WTC11 (cell line): ENCODE data around the gene TNXB. TPM values are rescaled to one million over a fixed set of nuclear protein-coding genes. Genes with fewer than 3 reads are reported as not detected.
A peak's percentile ranks its signal among the peaks of the same experiment; 100 is the strongest.

Experiments used
- ATAC-seq: fragments of 200-7000 bp; cut with Tn5 transposase; 2 replicates; pipeline ENCODE4 v1.10.0; 2021; ENCODE audit warnings: mild to moderate bottlenecking, moderate library complexity
- CTCF ChIA-PET: fragments of 300-600 bp; sonication (Branson Sonifier 250); formaldehyde crosslinking; loops from one replicate; lab custom pipeline; 2021; ENCODE audit warnings: antibody characterized with exemption; lab: Charles Lee
- POLR2A ChIA-PET: fragments of 350-600 bp; sonication (Branson Sonifier 250); formaldehyde crosslinking; loops from one replicate; lab custom pipeline; 2021; ENCODE audit warnings: antibody characterized with exemption; lab: Charles Lee
- DNase-seq: peaks from one replicate; pipeline ENCODE4 v3.0.0; 2021; ENCODE audit warnings: low spot score
- H3K27ac Mint-ChIP-seq: 2 replicates; pipeline ENCODE4 v1.8.0; 2021; ENCODE audit warnings: mixed read lengths
- H3K27me3 Mint-ChIP-seq: 2 replicates; pipeline ENCODE4 v1.8.0; 2021; ENCODE audit warnings: low read depth, mild to moderate bottlenecking, moderate library complexity, mixed read lengths
- H3K36me3 Mint-ChIP-seq: 2 replicates; pipeline ENCODE4 v1.8.0; 2021; ENCODE audit warnings: mixed read lengths
- H3K4me1 Mint-ChIP-seq: 2 replicates; pipeline ENCODE4 v1.8.0; 2022; ENCODE audit warnings: mixed read lengths
- H3K4me3 Mint-ChIP-seq: 2 replicates; pipeline ENCODE4 v1.8.0; 2021; ENCODE audit warnings: mild to moderate bottlenecking, moderate library complexity, mixed read lengths
- H3K9me3 Mint-ChIP-seq: 2 replicates; pipeline ENCODE4 v1.8.0; 2021; ENCODE audit warnings: mixed read lengths
- CBFB ChIP-seq: sonication (generic); formaldehyde crosslinking; IDR thresholded peaks from 2 replicates; pipeline ENCODE4 v1.8.1; 2022; ENCODE audit warnings: mild to moderate bottlenecking, low read depth, missing genetic modification reagents
- CREB1 ChIP-seq: sonication (generic); formaldehyde crosslinking; IDR thresholded peaks from 2 replicates; pipeline ENCODE4 v1.8.0; 2023; ENCODE audit warnings: mild to moderate bottlenecking, missing genetic modification reagents
- E2F1 ChIP-seq: sonication (generic); formaldehyde crosslinking; IDR thresholded peaks from 2 replicates; pipeline ENCODE4 v1.8.0; 2022; ENCODE audit warnings: mild to moderate bottlenecking, missing genetic modification reagents
- ETV6 ChIP-seq: sonication (generic); formaldehyde crosslinking; IDR thresholded peaks from 2 replicates; pipeline ENCODE4 v1.8.1; 2022; ENCODE audit warnings: mild to moderate bottlenecking, missing genetic modification reagents
- FOXP1 ChIP-seq: sonication (generic); formaldehyde crosslinking; IDR thresholded peaks from 2 replicates; pipeline ENCODE4 v1.8.0; 2022; ENCODE audit warnings: missing genetic modification reagents, mild to moderate bottlenecking, moderate library complexity, borderline replicate concordance
- IRF1 ChIP-seq: sonication (generic); formaldehyde crosslinking; IDR thresholded peaks from 2 replicates; pipeline ENCODE4 v1.8.0; 2023; ENCODE audit warnings: missing genetic modification reagents
- JUN ChIP-seq: sonication (generic); formaldehyde crosslinking; IDR thresholded peaks from 2 replicates; pipeline ENCODE4 v1.8.0; 2023; ENCODE audit warnings: mild to moderate bottlenecking, missing genetic modification reagents
- MXD4 ChIP-seq: fragments of 250-450 bp; sonication (Bioruptor Pico); IDR thresholded peaks from 2 replicates; pipeline ENCODE4 v1.8.0; 2021; ENCODE audit warnings: mild to moderate bottlenecking, moderate library complexity, borderline replicate concordance
- MYBL2 ChIP-seq: sonication (generic); formaldehyde crosslinking; IDR thresholded peaks from 2 replicates; pipeline ENCODE4 v1.8.1; 2023; ENCODE audit warnings: mild to moderate bottlenecking, moderate library complexity, missing genetic modification reagents
- NR1H2 ChIP-seq: sonication (generic); formaldehyde crosslinking; IDR thresholded peaks from 2 replicates; pipeline ENCODE4 v1.9.0; 2021; ENCODE audit warnings: mild to moderate bottlenecking, moderate library complexity, missing genetic modification reagents
- NR2C2 ChIP-seq: sonication (generic); formaldehyde crosslinking; IDR thresholded peaks from 2 replicates; pipeline ENCODE4 v1.8.0; 2022; ENCODE audit warnings: mild to moderate bottlenecking, missing genetic modification reagents
- SP1 ChIP-seq: sonication (generic); formaldehyde crosslinking; conservative IDR thresholded peaks from 2 replicates; pipeline ENCODE4 v1.8.1; 2022; ENCODE audit warnings: missing genetic modification reagents
- TCF7 ChIP-seq: sonication (generic); formaldehyde crosslinking; IDR thresholded peaks from 2 replicates; pipeline ENCODE4 v1.8.0; 2022; ENCODE audit warnings: mild to moderate bottlenecking, low read depth, missing genetic modification reagents, moderate library complexity
- TEAD1 ChIP-seq: sonication (generic); formaldehyde crosslinking; IDR thresholded peaks from 2 replicates; pipeline ENCODE4 v1.8.0; 2022; ENCODE audit warnings: mild to moderate bottlenecking, missing genetic modification reagents
- TP53 ChIP-seq: sonication (generic); formaldehyde crosslinking; IDR thresholded peaks from 2 replicates; pipeline ENCODE4 v1.8.1; 2023; ENCODE audit warnings: mild to moderate bottlenecking, missing genetic modification reagents
- total RNA-seq: library from RNA; stranded (reverse); gene quantifications from 3 replicates; pipeline ENCODE4 v1.2.3, GENCODE V29; 2021
- TF ChIP-seq, protein P1 (sequence below): sonication (generic); formaldehyde crosslinking; IDR thresholded peaks from 2 replicates; pipeline ENCODE4 v1.8.0; 2022; ENCODE audit warnings: mild to moderate bottlenecking, missing genetic modification reagents
- TF ChIP-seq, protein P2 (sequence below): sonication (generic); formaldehyde crosslinking; IDR thresholded peaks from 2 replicates; pipeline ENCODE4 v1.8.1; 2022; ENCODE audit warnings: missing genetic modification reagents, borderline replicate concordance
- TF ChIP-seq, protein P3 (sequence below): sonication (generic); formaldehyde crosslinking; IDR thresholded peaks from 2 replicates; pipeline ENCODE4 v1.8.1; 2023; ENCODE audit warnings: mild to moderate bottlenecking, missing genetic modification reagents
- TF ChIP-seq, protein P4 (sequence below): sonication (generic); formaldehyde crosslinking; IDR thresholded peaks from 2 replicates; pipeline ENCODE4 v1.8.0; 2022; ENCODE audit warnings: mild to moderate bottlenecking, missing genetic modification reagents

Gene TNXB
- total RNA-seq, 1 experiment from 2014 or later = 6.4 TPM

GRCh38 chr6:32086661-32087573 is 22.2 kb downstream of the TNXB start (continued):
- no peak for TF ChIP-seq MXD4
- peak; percentile 96; the same call in 1 of the 2 replicates for TF ChIP-seq FOXP1
- TF ChIP-seq, protein P1, sequence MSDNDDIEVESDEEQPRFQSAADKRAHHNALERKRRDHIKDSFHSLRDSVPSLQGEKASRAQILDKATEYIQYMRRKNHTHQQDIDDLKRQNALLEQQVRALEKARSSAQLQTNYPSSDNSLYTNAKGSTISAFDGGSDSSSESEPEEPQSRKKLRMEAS (CRISPR knock-in tag) = peak; percentile 97
- TF ChIP-seq IRF1 = peak; percentile 78; the same call in 1 of the 2 replicates
- TF ChIP-seq, protein P2, sequence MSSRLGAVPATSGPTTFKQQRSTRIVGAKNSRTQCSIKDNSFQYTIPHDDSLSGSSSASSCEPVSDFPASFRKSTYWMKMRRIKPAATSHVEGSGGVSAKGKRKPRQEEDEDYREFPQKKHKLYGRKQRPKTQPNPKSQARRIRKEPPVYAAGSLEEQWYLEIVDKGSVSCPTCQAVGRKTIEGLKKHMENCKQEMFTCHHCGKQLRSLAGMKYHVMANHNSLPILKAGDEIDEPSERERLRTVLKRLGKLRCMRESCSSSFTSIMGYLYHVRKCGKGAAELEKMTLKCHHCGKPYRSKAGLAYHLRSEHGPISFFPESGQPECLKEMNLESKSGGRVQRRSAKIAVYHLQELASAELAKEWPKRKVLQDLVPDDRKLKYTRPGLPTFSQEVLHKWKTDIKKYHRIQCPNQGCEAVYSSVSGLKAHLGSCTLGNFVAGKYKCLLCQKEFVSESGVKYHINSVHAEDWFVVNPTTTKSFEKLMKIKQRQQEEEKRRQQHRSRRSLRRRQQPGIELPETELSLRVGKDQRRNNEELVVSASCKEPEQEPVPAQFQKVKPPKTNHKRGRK = 0 out of 2 replicates have a peak, but pooled peaks have one; percentile 36
- TF ChIP-seq JUN (CRISPR knock-in tag) = 0 out of 2 replicates have a peak, but pooled peaks have one; percentile 85
- TF ChIP-seq, protein P3, sequence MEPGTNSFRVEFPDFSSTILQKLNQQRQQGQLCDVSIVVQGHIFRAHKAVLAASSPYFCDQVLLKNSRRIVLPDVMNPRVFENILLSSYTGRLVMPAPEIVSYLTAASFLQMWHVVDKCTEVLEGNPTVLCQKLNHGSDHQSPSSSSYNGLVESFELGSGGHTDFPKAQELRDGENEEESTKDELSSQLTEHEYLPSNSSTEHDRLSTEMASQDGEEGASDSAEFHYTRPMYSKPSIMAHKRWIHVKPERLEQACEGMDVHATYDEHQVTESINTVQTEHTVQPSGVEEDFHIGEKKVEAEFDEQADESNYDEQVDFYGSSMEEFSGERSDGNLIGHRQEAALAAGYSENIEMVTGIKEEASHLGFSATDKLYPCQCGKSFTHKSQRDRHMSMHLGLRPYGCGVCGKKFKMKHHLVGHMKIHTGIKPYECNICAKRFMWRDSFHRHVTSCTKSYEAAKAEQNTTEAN (CRISPR knock-in tag) = peak; percentile 81; the same call in 1 of the 2 replicates
- TF ChIP-seq E2F1 (CRISPR knock-in tag) = peak; percentile 82; the same call in 1 of the 2 replicates
- peak; percentile 64; the same call in 1 of the 2 replicates for TF ChIP-seq ETV6
- 0 out of 2 replicates have a peak, but pooled peaks have one; percentile 36 for TF ChIP-seq NR1H2 (CRISPR knock-in tag)
- peak; percentile 94; the same call in 1 of the 2 replicates for TF ChIP-seq TP53 (CRISPR knock-in tag)
- peak; percentile 11; the same call in 1 of the 2 replicates for TF ChIP-seq SP1 (CRISPR knock-in tag)
- TF ChIP-seq TEAD1 = peak; percentile 78; the same call in 1 of the 2 replicates
- TF ChIP-seq, protein P4, sequence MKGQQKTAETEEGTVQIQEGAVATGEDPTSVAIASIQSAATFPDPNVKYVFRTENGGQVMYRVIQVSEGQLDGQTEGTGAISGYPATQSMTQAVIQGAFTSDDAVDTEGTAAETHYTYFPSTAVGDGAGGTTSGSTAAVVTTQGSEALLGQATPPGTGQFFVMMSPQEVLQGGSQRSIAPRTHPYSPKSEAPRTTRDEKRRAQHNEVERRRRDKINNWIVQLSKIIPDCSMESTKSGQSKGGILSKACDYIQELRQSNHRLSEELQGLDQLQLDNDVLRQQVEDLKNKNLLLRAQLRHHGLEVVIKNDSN = peak; percentile 65; the same call in 1 of the 2 replicates
- peak; percentile 27; the same call in 1 of the 2 replicates for TF ChIP-seq MYBL2 (CRISPR knock-in tag)
- TF ChIP-seq NR2C2 (CRISPR knock-in tag) = 0 out of 2 replicates have a peak, but pooled peaks have one; percentile 47

GRCh38 chr6:32085759-32086459 is 23.2 kb downstream of the TNXB start:
- DNase-seq = no peak
- ChIA-PET POLR2A (interaction anchor here (0.6 kb wide), 1 partner anchor 45 kb away, joined by 9 read pairs; no protein-coding TSS in a partner anchor), CTCF (interaction anchor here (3.3 kb wide), 1 partner anchor 38 kb away, joined by 18 read pairs; no protein-coding TSS in a partner anchor)
- H3K9me3 Mint-ChIP-seq = no peaks in the 10 kb centered on the region
- H3K4me3 Mint-ChIP-seq = no peak overlapping the region; the same call in 1 of the 2 replicates
- peaks cover 13% of the 10 kb centered on the region for H3K27me3 Mint-ChIP-seq
- H3K4me1 Mint-ChIP-seq = peaks cover 16% of the 10 kb centered on the region
- H3K27ac Mint-ChIP-seq = no peak overlapping the region
- TF ChIP-seq CBFB (CRISPR knock-in tag) (no peak), CREB1 (CRISPR knock-in tag) (no peak), TP53 (CRISPR knock-in tag) (no peak), ETV6 (no peak), TCF7 (CRISPR knock-in tag) (no peak)
- H3K36me3 Mint-ChIP-seq = no peaks in the 10 kb centered on the region
- no peak for ATAC-seq
